Neuronal stem cell (in vitro differentiated cells): ENCODE data around the gene SUN2.

Experiments
- DNase-seq: peaks from one replicate; pipeline ENCODE4 v3.0.0-alpha.2; 2013; ENCODE audit warnings: low spot score
- H2AFZ ChIP-seq: one replicate; pipeline ENCODE4 v1.6.1; 2013; ENCODE audit warnings: mild to moderate bottlenecking, low read length, inconsistent platforms
- H2AK5ac ChIP-seq: 2 replicates; pipeline ENCODE4 v1.6.1; 2013; ENCODE audit warnings: low read depth, mild to moderate bottlenecking, inconsistent platforms, low read length, moderate library complexity, mixed read lengths
- H2BK120ac ChIP-seq: 2 replicates; pipeline ENCODE4 v1.6.1; 2013; ENCODE audit warnings: low read depth, mild to moderate bottlenecking, inconsistent platforms, low read length, moderate library complexity, mixed read lengths
- H2BK12ac ChIP-seq: one replicate; pipeline ENCODE4 v1.6.1; 2013; ENCODE audit warnings: low read length, inconsistent platforms
- H2BK15ac ChIP-seq: 2 replicates; pipeline ENCODE4 v1.6.1; 2013; ENCODE audit warnings: mild to moderate bottlenecking, low read length, inconsistent platforms, mixed read lengths
- H2BK5ac ChIP-seq: one replicate; pipeline ENCODE4 v1.6.1; 2013; ENCODE audit warnings: inconsistent platforms, mild to moderate bottlenecking, low read length, moderate library complexity
- H3K14ac ChIP-seq: one replicate; pipeline ENCODE4 v1.6.1; 2013; ENCODE audit warnings: low read length, inconsistent platforms
- H3K18ac ChIP-seq: 2 replicates; pipeline ENCODE4 v1.6.1; 2013; ENCODE audit warnings: low read length, inconsistent platforms
- H3K23ac ChIP-seq: 2 replicates; pipeline ENCODE4 v1.6.1; 2013; ENCODE audit warnings: low read depth, mild to moderate bottlenecking, mixed read lengths, low read length, inconsistent platforms; ENCODE audit not compliant: poor library complexity
- H3K27ac ChIP-seq: replicated peaks from 3 replicates; pipeline ENCODE4 v1.5.1; 2013; ENCODE audit warnings: low read length, inconsistent platforms
- H3K27me3 ChIP-seq, 3 experiments: 2 replicates each; pipeline ENCODE4 v1.6.1; 2013; ENCODE audit warnings: low read length in 3 of 3, mild to moderate bottlenecking in 2 of 3, inconsistent platforms in 1 of 3, low read depth in 1 of 3, mixed read lengths in 1 of 3, moderate library complexity in 1 of 3; ENCODE audit not compliant: control insufficient read depth in 3 of 3, insufficient read depth in 3 of 3
- H3K36me3 ChIP-seq, 2 donors: replicated peaks in 1 of 2; 2 replicates each; pipeline ENCODE4 v1.6.1; 2013; ENCODE audit warnings: low read length in 2 of 2; ENCODE audit not compliant: control insufficient read depth in 2 of 2, insufficient read depth in 2 of 2
- H3K4ac ChIP-seq: 2 replicates; pipeline ENCODE4 v1.6.1; 2013; ENCODE audit warnings: inconsistent platforms, mild to moderate bottlenecking, low read length, moderate library complexity
- H3K4me1 ChIP-seq, 2 donors: 1 replicate in 1 of 2; 2 replicates in 1 of 2; pipeline ENCODE4 v1.6.1; 2013; ENCODE audit warnings: low read length in 2 of 2, low read depth in 1 of 2; ENCODE audit not compliant: control insufficient read depth in 2 of 2, insufficient read depth in 1 of 2
- H3K4me2 ChIP-seq: one replicate; pipeline ENCODE4 v1.6.1; 2013; ENCODE audit warnings: mild to moderate bottlenecking, low read length, inconsistent platforms; ENCODE audit not compliant: insufficient read depth, poor library complexity, severe bottlenecking
- H3K4me3 ChIP-seq, 2 donors: 2 replicates each; pipeline ENCODE4 v1.5.1; 2013; ENCODE audit warnings: low read length in 2 of 2, mild to moderate bottlenecking in 2 of 2, inconsistent platforms in 1 of 2, moderate library complexity in 1 of 2
- H3K79me1 ChIP-seq: one replicate; pipeline ENCODE4 v1.6.1; 2013; ENCODE audit warnings: low read depth, mild to moderate bottlenecking, inconsistent platforms, low read length, moderate library complexity
- H3K9ac ChIP-seq: one replicate; pipeline ENCODE4 v1.6.1; 2013; ENCODE audit warnings: mild to moderate bottlenecking, low read depth, low read length, inconsistent platforms; ENCODE audit not compliant: poor library complexity
- H3K9me3 ChIP-seq, 2 donors: replicated peaks in 1 of 2; 2 replicates each; pipeline versions ENCODE3 to v1.6.1; 2013; ENCODE audit warnings: low read length in 2 of 2, mild to moderate bottlenecking in 2 of 2, inconsistent platforms in 1 of 2, low read depth in 1 of 2, mixed read lengths in 1 of 2, moderate library complexity in 1 of 2; ENCODE audit not compliant: control insufficient read depth in 2 of 2, insufficient read depth in 1 of 2
- H4K8ac ChIP-seq: one replicate; pipeline ENCODE4 v1.6.1; 2013; ENCODE audit warnings: low read depth, mild to moderate bottlenecking, inconsistent platforms, low read length, moderate library complexity
- H4K91ac ChIP-seq: one replicate; pipeline ENCODE4 v1.6.1; 2013; ENCODE audit warnings: low read length, low read depth, mild to moderate bottlenecking, inconsistent platforms; ENCODE audit not compliant: poor library complexity
- WGBS, 2 donors: extraction: QIAGEN DNeasy Blood & Tissue Kit; methylation state at CpG; one replicate each; pipeline ENCODE4 v1.1.7; 2013; ENCODE audit warnings: missing lambda C conversion rate in 2 of 2, mixed read lengths in 1 of 2; ENCODE audit not compliant: insufficient read length in 2 of 2, insufficient replicate concordance in 1 of 2; ENCODE audit errors: extremely low coverage in 2 of 2; 5-methylcytosine and 5-hydroxymethylcytosine counted together

The SUN2 gene

DNA sequence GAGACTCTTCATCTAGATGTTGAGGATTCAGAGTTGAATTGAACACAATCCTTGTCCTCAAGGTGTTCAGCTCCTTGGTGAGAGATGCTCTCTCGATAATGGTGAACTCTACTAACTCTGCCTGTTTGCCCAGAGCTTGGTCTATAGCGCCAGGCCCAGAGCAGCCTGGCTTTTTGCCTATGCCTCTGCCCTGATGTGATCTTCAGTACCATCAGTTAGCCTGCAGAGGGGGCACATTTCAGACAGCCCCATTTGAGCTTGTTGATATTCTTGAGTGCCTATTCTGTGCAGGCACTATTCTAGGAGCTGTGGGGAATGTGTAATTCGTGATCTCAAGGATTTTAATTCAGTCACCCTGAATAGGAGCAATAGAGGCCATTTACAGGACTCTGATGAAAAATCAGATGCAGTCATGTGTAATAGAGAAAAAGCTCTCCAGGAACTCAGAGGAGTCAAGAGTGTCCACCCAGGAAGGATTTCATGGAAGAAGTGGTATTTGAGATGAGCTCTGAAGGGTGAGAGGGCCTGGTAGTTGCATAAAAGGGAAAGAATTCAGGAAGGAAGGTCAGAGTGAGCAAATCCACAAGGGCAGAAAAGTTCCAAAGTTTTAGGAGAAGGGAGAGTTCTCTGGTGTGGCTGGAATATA, 30.7 kb downstream of the SUN2 start:
- H3K9me3 ChIP-seq = no peaks in the 10 kb centered on the region
- no peak overlapping the region for H2AFZ ChIP-seq
- H3K4me3 ChIP-seq = no peak overlapping the region
- no peak overlapping the region for H3K23ac ChIP-seq
- peaks cover 6% of the 10 kb centered on the region for H3K79me1 ChIP-seq
- no peak overlapping the region for H3K4me2 ChIP-seq
- H3K36me3 ChIP-seq = peaks cover 74 to 97% of the 10 kb centered on the region in 2 donors
- WGBS, 2 donors = no CpG with 5 or more reads among the region's 3 CpGs
- no peak overlapping the region for H2BK120ac ChIP-seq
- DNase-seq = no peak
- H2AK5ac ChIP-seq = no peak overlapping the region
- H3K27ac ChIP-seq = no peak overlapping the region
- H3K9ac ChIP-seq = no peak overlapping the region
- no peak overlapping the region for H3K14ac ChIP-seq
- H4K8ac ChIP-seq = no peak overlapping the region
- H2BK15ac ChIP-seq = no peak overlapping the region
- H3K4ac ChIP-seq = no peak overlapping the region
- H2BK5ac ChIP-seq = no peak overlapping the region
- no peaks in the 10 kb centered on the region for H3K4me1 ChIP-seq
- H4K91ac ChIP-seq = no peak overlapping the region
- no peaks in the 10 kb centered on the region for H3K27me3 ChIP-seq
- no peak overlapping the region for H3K18ac ChIP-seq
- no peak overlapping the region for H2BK12ac ChIP-seq

DNA sequence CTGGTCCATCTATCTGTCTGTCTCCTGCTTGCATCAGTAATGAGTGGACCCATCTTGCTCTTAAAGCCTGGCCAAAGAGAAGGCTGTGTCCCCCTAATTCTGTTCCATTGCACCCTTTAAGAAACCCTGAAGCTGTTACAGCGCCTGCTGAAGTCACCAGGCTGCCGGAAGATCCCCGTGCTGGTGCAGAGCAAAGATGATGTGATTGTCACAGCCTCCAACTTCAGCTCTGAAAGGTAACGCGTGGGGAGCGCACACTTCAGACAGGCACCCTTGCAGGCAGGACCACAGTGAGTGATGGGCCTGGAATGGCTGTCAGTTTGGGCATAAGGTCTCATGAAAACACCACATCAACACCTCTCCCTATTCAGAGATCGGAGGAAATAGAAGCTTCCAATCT, 31.6 kb downstream of the SUN2 start:
- no peak overlapping the region for H3K14ac ChIP-seq
- H2AK5ac ChIP-seq = no peak overlapping the region
- H3K9ac ChIP-seq = no peak overlapping the region
- no peaks in the 10 kb centered on the region for H3K27me3 ChIP-seq
- no peak for DNase-seq
- no peak overlapping the region for H2BK120ac ChIP-seq
- no CpG with 5 or more reads among the region's 7 CpGs for WGBS, 2 donors
- H2BK12ac ChIP-seq = no peak overlapping the region
- H3K79me1 ChIP-seq = peaks cover 6% of the 10 kb centered on the region
- H3K23ac ChIP-seq = no peak overlapping the region
- no peak overlapping the region for H3K4me3 ChIP-seq
- no peak overlapping the region for H3K4me2 ChIP-seq
- H3K36me3 ChIP-seq = peaks cover 66 to 93% of the 10 kb centered on the region in 2 donors
- no peak overlapping the region for H3K4ac ChIP-seq
- H3K9me3 ChIP-seq = no peaks in the 10 kb centered on the region
- H4K8ac ChIP-seq = no peak overlapping the region
- H2AFZ ChIP-seq = no peak overlapping the region
- no peak overlapping the region for H4K91ac ChIP-seq
- no peak overlapping the region for H2BK15ac ChIP-seq
- no peaks in the 10 kb centered on the region for H3K4me1 ChIP-seq
- H3K18ac ChIP-seq = no peak overlapping the region
- no peak overlapping the region for H2BK5ac ChIP-seq
- H3K27ac ChIP-seq = no peak overlapping the region

DNA sequence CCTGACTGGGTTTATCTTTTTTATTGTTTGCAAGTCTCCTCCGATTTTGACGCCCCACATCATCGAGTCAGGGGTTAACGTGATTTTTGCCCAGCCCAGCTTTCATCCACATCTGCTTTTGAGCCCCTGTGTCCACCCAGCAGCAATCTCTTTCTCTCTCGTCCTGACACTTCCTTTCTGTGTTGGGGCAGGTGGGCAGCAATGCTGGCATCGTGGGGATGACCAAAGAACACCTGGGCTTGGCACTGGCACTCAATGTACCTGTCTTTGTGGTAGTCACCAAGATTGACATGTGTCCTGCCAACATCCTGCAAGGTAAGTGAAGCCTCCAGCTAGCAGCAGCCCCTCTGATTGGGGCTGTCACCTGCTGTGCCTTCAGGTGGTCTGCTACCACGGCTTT, 34.2 kb downstream of the SUN2 start:
- Histone ChIP-seq H3K4me1 (peaks cover 0 to 3% of the 10 kb centered on the region in 2 donors), H3K4me2 (no peak overlapping the region), H4K8ac (no peak overlapping the region), H3K27ac (no peak overlapping the region), H2BK120ac (no peak overlapping the region), H3K79me1 (peaks cover 6% of the 10 kb centered on the region), H3K9me3 (peaks cover 0 to 2% of the 10 kb centered on the region in 2 donors), H3K14ac (no peak overlapping the region), H2BK15ac (no peak overlapping the region), H3K18ac (no peak overlapping the region), H2BK5ac (no peak overlapping the region), H2AK5ac (no peak overlapping the region), H3K9ac (no peak overlapping the region), H3K23ac (no peak overlapping the region), H3K4me3 (no peak overlapping the region), H2AFZ (no peak overlapping the region), H3K27me3 (no peaks in the 10 kb centered on the region), H3K36me3 (peaks cover 50 to 93% of the 10 kb centered on the region in 2 donors), H2BK12ac (no peak overlapping the region), H4K91ac (no peak overlapping the region), H3K4ac (no peak overlapping the region)
- no CpG with 5 or more reads among the region's 7 CpGs for WGBS, 2 donors
- DNase-seq = no peak

DNA sequence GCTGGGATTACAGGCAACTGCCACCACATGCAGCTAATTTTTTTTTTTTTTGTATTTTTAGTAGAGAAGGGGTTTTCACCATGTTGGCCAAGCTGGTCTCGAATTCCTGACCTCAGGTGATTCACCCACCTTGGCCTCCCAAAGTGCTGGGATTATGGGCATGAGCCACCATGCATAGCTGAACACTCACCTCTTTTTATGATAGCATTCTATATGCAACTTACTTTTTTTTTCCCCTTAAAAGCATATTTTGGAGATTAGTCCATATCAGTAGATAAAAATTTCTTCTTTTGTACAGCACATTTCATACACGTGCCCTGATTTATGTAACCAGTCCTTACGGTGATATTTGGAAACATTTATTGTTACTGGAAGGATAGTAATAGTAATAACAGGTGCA, 35.4 kb downstream of the SUN2 start:
- no CpG with 5 or more reads among the region's 3 CpGs for WGBS, 2 donors
- no peak overlapping the region for H3K4me3 ChIP-seq
- no peak overlapping the region for H2BK12ac ChIP-seq
- H4K8ac ChIP-seq = no peak overlapping the region
- no peak overlapping the region for H3K14ac ChIP-seq
- no peak overlapping the region for H3K27ac ChIP-seq
- H2AK5ac ChIP-seq = no peak overlapping the region
- H4K91ac ChIP-seq = no peak overlapping the region
- no peak overlapping the region for H3K9ac ChIP-seq
- no peak overlapping the region for H3K18ac ChIP-seq
- DNase-seq = no peak
- H3K79me1 ChIP-seq = peaks cover 9% of the 10 kb centered on the region
- no peak overlapping the region for H3K4ac ChIP-seq
- no peaks in the 10 kb centered on the region for H3K27me3 ChIP-seq
- H2BK120ac ChIP-seq = no peak overlapping the region
- peaks cover 50 to 93% of the 10 kb centered on the region in 2 donors for H3K36me3 ChIP-seq
- no peak overlapping the region for H3K23ac ChIP-seq
- H3K4me2 ChIP-seq = no peak overlapping the region
- no peak overlapping the region for H2BK5ac ChIP-seq
- peaks cover 0 to 3% of the 10 kb centered on the region in 2 donors for H3K4me1 ChIP-seq
- H2BK15ac ChIP-seq = no peak overlapping the region
- H3K9me3 ChIP-seq = peaks cover 0 to 2% of the 10 kb centered on the region in 2 donors
- H2AFZ ChIP-seq = no peak overlapping the region
